ENCODE measurements around the gene PPP5C.
"Not testable (repeated sequence)": the region's sequence is repeated elsewhere in the genome, so short reads cannot be mapped to it uniquely, and the experiment has no call there.

Gene PPP5C

DNA sequence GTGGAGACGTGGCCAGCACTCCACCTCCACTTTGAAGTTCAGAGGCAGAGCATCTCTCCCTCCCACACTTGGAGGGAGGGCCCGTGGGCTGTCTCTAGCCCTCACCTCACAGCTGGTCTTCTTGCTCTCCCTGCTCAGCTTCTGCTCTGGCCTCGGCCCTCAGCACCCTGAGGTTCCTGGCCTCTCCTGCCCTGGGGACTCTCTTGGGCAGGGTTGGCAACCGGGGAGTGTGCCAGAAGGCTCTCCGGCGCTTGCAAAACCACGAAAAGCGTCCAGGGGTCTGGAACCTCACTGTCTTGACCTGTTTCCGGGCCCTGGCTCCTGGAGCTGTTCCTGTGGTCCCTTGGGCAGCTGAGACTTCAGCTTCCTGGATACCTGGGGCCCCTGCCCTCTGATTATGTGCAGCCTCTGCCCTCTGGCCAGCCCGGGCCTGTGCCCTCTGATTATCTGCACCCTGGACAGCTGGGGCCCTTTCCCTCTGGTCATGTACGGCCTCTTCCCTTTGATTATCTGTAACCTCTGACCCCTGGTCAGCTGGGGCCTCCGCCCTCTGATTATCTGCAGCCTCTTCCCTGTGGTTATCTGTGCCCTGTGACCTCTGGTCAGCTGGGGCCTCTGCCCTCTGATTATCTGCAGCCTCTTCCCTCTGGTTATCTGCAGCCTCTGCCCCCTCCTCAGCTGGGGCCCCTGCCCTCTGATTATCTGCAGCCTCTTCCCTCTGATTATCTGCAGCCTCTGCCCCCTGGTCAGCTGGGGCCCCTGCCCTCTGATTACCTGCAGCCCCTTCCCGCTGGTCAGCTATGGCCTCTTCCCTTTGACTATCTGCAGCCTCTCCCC, 64.4 kb downstream of the PPP5C start:
- peak overlapping the region; percentile 66 for H3K4me3 ChIP-seq (ENCODE audit: low read length)
- TF ChIP-seq, protein P1, sequence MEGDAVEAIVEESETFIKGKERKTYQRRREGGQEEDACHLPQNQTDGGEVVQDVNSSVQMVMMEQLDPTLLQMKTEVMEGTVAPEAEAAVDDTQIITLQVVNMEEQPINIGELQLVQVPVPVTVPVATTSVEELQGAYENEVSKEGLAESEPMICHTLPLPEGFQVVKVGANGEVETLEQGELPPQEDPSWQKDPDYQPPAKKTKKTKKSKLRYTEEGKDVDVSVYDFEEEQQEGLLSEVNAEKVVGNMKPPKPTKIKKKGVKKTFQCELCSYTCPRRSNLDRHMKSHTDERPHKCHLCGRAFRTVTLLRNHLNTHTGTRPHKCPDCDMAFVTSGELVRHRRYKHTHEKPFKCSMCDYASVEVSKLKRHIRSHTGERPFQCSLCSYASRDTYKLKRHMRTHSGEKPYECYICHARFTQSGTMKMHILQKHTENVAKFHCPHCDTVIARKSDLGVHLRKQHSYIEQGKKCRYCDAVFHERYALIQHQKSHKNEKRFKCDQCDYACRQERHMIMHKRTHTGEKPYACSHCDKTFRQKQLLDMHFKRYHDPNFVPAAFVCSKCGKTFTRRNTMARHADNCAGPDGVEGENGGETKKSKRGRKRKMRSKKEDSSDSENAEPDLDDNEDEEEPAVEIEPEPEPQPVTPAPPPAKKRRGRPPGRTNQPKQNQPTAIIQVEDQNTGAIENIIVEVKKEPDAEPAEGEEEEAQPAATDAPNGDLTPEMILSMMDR (conservative IDR thresholded peaks at IDR 0.05; ENCODE audit: low read length): no peak
- DNase-seq (ENCODE audit: low read depth): no peak

DNA sequence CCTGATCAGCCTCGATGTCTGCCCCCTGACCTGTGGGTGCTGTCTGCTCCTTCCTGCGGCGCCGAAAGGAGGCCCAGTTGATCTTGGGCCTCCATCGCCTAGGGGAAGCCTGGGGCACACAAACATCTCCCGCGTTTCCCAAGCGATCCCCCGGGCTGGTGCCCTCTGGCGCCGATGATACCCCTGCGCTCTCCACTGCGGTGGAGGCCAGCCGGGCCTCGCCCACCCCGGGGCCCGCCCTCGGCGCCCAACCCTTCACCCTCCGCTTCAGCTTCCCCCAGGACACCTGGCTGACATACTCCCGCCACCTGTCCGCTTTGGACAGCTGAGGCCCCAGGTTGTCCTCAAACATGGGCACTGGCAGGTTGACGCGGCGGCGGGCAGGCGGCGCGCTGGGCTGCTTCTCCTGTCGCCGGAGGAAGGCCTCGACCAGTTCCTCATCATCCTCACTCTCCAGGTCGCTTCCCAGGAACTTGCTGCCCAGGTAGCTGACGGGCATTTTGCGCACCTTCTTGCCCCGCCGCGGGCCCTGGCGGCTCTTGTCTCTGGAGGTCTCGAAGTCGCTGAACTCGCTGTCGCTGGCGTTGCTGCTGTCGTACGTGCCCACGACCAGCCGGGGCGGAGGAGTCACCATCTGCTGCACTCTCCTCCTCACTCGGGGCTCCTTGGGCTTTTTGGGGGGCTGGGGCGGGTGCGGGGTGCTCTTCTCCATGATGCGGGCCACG, 65.2 kb downstream of the PPP5C start:
- no peak for DNase-seq (ENCODE audit: low read depth)
- TF ChIP-seq, protein P1 (conservative IDR thresholded peaks at IDR 0.05; ENCODE audit: low read length): 0 out of 2 replicates have a peak, but pooled peaks have one; percentile 2
- peak overlapping the region; percentile 66 for H3K4me3 ChIP-seq (ENCODE audit: low read length)

DNA sequence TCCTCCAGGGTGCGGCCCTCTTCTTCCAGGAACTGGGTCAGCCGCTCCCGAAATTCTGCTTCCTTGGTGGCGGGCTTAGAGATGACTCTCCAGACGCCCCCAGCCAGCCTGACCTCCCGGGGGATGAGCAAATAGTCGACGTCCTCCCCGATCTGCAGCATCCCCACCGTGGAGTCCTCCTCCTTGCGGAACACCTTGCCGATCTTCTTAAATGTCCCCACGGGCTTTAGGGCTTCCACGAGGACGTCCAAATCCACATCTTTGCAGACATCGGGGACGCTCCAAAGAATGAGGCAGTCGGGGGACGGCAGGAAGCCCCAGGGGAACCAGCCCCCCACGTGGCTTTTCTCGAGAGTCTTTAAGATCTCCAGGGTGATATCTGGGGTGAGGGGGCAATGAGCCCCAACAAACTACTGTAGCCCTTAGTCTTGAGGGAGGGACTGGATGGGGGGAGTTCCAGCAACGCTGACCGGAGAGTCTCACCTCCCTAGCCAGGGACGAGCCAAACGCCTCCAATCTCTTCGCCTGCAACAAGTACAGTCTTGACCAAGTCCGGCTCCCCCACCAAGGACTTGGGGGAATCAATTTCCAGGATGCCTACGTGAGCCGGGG, 65.9 kb downstream of the PPP5C start:
- TF ChIP-seq, protein P1 (conservative IDR thresholded peaks at IDR 0.05; ENCODE audit: low read length): no peak
- DNase-seq (ENCODE audit: low read depth): no peak
- H3K4me3 ChIP-seq (ENCODE audit: low read length): peak overlapping the region; percentile 66

DNA sequence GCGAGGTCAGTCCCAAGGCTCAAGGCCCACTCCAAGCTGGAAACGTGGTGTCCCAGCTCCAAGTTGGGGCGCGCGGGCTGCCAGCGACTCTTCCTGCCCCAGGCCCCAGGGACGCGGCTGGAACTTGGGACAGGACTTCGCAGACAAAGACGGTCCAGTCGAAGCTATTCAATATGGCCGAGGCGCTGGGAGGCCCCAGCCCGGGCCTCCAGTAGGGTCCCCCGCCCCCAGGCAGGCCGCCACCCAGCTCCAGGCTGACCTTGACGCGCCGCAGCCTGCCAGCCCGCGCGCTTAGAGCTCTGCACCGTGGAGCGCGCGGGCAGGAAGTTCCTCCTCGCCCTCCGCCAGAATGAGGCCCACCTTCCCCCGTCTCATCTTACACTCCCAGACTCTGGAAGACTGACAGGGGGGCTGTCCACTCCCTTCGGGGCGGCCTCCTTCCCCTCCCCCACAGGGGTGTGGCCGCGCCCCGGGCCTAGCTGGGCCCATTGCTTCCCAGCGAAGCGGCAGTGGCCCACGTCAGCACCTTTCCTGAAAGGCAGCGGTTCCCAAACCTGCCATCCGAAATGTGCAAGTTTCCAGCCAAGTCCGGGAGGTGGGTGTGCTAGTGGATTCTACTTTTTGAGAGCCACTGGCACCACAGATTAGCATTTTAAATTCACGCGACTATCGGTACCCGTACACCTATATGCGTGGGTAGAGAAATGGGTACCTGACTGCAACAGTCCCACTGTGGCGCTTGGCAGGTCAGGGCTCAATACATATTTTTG, 66.6 kb downstream of the PPP5C start, which contains the start of gene CCDC8:
TSS of gene CCDC8 (minus strand) at position 303 of the 770 bp plus-strand sequence. CDS start 754 bp downstream, outside the sequence.
- DNase-seq (ENCODE audit: low read depth): peak; percentile 88
- TF ChIP-seq, protein P1 (conservative IDR thresholded peaks at IDR 0.05; ENCODE audit: low read length): no peak
- H3K4me3 ChIP-seq (ENCODE audit: low read length): peak within 1 kb of the TSS; percentile 66

DNA sequence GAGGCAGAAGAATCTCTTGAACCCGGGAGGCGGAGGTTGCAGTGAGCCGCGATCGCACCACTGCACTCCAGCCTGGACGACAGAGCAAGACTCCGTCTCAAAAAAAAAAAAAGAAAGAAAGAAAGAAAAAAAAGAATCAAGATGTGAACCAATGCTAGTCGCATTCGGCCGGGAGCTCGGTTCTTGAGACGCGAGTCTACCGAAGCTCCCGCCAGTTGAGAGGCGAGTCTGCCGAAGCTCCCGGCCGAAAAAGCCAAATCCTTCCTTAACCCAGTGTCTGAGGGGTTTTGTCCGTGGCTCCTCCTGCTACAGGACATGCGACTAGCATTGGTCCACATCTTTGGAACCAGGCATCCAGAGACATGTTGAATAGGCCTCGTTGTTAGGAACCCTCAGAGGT, 68.0 kb downstream of the PPP5C start:
- not testable (repeated sequence) for H3K4me3 ChIP-seq (ENCODE audit: low read length); DNase-seq (ENCODE audit: low read depth)

DNA sequence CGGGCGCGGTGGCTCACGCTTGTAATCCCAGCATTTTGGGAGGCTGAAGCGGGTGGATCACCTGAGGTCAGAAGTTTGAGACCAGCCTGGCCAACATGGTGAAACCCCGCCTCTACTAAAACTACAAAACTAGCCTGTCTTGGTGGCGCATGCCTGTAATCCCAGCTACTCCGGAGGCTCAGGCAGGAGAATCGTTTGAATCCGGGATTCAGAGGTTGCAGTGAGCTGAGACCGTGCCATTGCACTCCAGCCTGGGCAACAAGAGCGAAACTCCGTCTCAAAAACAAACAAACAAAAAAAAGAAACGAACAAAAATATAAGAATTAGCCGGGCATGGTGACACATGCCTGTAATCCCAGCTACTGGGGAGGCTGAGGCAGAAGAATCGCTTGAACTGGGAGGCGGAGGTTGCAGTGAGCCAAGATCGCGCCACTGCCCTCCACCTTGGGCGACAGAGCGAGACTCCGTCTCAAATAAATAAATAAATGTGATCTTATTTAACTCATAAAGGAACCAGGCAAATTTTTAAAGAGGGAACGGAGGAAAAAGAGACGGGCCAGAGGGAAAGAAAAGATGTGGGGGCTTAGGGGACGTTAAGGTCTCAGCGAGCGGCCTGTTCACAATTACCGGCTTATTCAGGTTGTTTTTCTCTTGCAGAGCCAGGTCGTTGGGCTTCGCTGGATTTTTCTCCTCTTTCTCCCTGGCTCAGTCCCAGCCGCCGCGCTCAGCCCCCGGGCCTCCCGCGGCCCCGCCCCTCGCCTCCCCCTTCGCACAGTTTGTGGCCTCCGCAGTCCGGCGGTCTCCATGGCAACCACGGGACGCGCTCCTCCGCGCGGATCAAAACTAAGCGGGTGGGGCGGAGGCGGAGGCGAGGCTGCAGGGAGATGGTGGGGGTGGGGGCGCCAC, 69.2 kb downstream of the PPP5C start:
- peak overlapping the region; percentile 58 for H3K4me3 ChIP-seq (ENCODE audit: low read length)
- DNase-seq (ENCODE audit: low read depth): peak; percentile 76

DNA sequence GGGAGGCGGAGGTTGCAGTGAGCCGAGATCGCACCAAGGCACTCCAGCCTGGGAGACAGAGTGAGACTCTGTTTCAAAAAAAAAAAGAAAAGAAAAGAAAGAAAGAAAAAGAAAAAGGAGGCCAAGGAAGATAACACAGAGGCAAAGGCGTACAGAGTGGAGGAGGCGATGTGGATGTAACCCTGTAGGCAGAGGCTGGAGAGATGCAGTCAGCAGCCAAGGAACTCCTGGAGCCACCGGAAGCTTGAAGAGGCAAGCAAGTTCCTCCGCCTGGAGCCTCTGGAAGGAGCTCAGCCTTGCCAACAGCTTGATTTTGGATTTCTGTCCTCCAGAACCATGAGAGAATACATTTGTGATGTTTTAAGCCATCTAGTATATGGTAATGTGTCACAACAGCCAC, 73.2 kb downstream of the PPP5C start:
- TF ChIP-seq, protein P1 (conservative IDR thresholded peaks at IDR 0.05; ENCODE audit: low read length): no peak
- no peak overlapping the region for H3K4me3 ChIP-seq (ENCODE audit: low read length)

More for the DNA sequence above, 73.2 kb downstream of the PPP5C start:
- DNase-seq (ENCODE audit: low read depth): no peak
